Peyer's patch (tissue), 4 donors: ENCODE data around the gene CD40. TPM values are rescaled to one million over a fixed set of nuclear protein-coding genes. Genes with fewer than 3 reads are reported as not detected.

Source experiments
- DNase-seq, 3 donors: peaks; one replicate each; pipeline ENCODE4 v3.0.0-alpha.2; 2017 to 2019
- H3K27ac ChIP-seq, 4 donors: fragments of 200-600 bp; sonication (generic); one replicate each; pipeline ENCODE4 v1.5.1; 2016 to 2019
- H3K27me3 ChIP-seq, 2 donors: fragments of 200-600 bp; sonication (generic); one replicate each; pipeline ENCODE4 v1.5.1; 2019
- H3K36me3 ChIP-seq, 3 donors: fragments of 200-600 bp; sonication (generic); one replicate each; pipeline ENCODE4 v1.5.1; 2016 to 2019
- H3K4me1 ChIP-seq, 4 donors: fragments of 200-600 bp; sonication (generic); one replicate each; pipeline ENCODE4 v1.5.1; 2016 to 2019
- H3K4me3 ChIP-seq, 4 donors: fragments of 200-600 bp; sonication (generic); 1 replicate in 3 of 4; 2 replicates in 1 of 4; pipeline ENCODE4 v1.5.1; 2016 to 2019; ENCODE audit warnings: mild to moderate bottlenecking in 1 of 4
- H3K9me3 ChIP-seq, 4 donors: fragments of 200-600 bp; sonication (generic); one replicate each; pipeline ENCODE4 v1.5.1; 2016 to 2019; ENCODE audit warnings: mild to moderate bottlenecking in 1 of 4
- POLR2A ChIP-seq, 2 donors: fragments of 450-650 bp; IDR thresholded peaks; one replicate each; pipeline ENCODE4 v1.5.1; 2017; ENCODE audit warnings: antibody characterized with exemption in 2 of 2, mild to moderate bottlenecking in 2 of 2, moderate library complexity in 2 of 2
- total RNA-seq, 4 donors: library from RNA; depleted of rRNA; stranded (reverse); fragments of >200 nt; gene quantifications; one replicate each; pipeline ENCODE4 v1.1.0, GENCODE V29; 2016
- TF ChIP-seq, protein P1 (sequence below), 6 experiments: fragments of 450-650 bp in 4 of 6; fragments of 200-600 bp in 2 of 6; sonication (generic) in 1 of 6; IDR thresholded peaks; one replicate each; pipeline ENCODE4 v1.5.1; 2017 to 2019; ENCODE audit warnings: antibody characterized with exemption in 6 of 6, mild to moderate bottlenecking in 3 of 6, moderate library complexity in 1 of 6

Gene CD40
- total RNA-seq, 4 donors from 2014 or later, result 1.6 to 17.6 (median 9.3) TPM

DNA sequence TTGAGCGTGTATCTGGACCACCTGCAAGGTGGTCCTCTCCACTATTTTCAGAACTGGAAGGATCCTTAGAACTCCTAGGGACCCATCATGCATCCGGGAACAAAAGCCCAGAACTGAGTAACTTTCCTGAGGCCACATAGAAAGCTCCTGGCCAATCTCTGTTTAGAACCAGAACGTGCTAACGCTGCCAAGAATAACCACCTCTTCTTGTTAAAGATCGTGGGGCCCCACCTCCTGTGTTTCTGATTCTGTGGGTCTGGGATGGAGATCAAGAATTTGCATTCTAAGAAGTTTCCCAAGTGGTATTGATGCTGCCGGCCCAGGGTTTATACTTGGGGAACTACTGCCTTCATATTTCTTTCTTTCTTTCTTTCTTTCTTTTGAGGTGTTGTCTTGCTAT is 13.3 kb downstream of the CD40 start:
- H3K27me3 ChIP-seq, result no peaks in the 10 kb centered on the region
- H3K4me1 ChIP-seq, result no peaks in the 10 kb centered on the region
- no peak for TF ChIP-seq POLR2A (IDR thresholded peaks at IDR 0.05)
- TF ChIP-seq, protein P1, sequence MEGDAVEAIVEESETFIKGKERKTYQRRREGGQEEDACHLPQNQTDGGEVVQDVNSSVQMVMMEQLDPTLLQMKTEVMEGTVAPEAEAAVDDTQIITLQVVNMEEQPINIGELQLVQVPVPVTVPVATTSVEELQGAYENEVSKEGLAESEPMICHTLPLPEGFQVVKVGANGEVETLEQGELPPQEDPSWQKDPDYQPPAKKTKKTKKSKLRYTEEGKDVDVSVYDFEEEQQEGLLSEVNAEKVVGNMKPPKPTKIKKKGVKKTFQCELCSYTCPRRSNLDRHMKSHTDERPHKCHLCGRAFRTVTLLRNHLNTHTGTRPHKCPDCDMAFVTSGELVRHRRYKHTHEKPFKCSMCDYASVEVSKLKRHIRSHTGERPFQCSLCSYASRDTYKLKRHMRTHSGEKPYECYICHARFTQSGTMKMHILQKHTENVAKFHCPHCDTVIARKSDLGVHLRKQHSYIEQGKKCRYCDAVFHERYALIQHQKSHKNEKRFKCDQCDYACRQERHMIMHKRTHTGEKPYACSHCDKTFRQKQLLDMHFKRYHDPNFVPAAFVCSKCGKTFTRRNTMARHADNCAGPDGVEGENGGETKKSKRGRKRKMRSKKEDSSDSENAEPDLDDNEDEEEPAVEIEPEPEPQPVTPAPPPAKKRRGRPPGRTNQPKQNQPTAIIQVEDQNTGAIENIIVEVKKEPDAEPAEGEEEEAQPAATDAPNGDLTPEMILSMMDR (IDR thresholded peaks at IDR 0.05), result no peak
- no peak overlapping the region for H3K27ac ChIP-seq
- H3K9me3 ChIP-seq, result no peaks in the 10 kb centered on the region
- no peaks in the 10 kb centered on the region for H3K36me3 ChIP-seq
- H3K4me3 ChIP-seq, result no peak overlapping the region
- DNase-seq, result no peak

DNA sequence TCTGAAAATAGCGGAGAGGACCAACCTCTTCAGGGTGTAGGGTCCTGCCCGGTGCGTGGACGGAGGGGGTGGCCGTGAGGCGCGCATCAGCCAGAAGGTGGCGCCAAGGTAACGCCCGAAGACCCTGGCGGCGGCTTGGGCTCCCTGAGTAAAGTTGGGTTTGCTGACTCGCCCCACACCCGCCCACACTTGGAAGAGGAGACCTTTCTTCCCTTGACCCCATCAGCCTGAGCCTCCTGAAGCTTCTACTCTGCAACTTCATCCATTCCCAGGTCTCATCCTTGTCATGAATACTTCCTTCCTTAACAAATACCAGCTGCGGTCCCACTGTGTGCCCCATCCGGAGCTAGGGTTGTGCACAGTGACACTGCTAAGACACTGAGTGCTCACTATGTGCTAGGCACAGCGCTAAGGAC is 14.6 kb downstream of the CD40 start:
- DNase-seq, result peak; percentile 66 to 82 (median 71)
- no peak for TF ChIP-seq POLR2A (IDR thresholded peaks at IDR 0.05)
- TF ChIP-seq, protein P1 (IDR thresholded peaks at IDR 0.05), result peak; percentile 31 to 72 (median 69)
- Histone ChIP-seq H3K9me3 (no peaks in the 10 kb centered on the region), H3K27me3 (no peaks in the 10 kb centered on the region), H3K4me3 (no peak overlapping the region), H3K27ac (no peak overlapping the region), H3K4me1 (no peaks in the 10 kb centered on the region), H3K36me3 (no peaks in the 10 kb centered on the region)

DNA sequence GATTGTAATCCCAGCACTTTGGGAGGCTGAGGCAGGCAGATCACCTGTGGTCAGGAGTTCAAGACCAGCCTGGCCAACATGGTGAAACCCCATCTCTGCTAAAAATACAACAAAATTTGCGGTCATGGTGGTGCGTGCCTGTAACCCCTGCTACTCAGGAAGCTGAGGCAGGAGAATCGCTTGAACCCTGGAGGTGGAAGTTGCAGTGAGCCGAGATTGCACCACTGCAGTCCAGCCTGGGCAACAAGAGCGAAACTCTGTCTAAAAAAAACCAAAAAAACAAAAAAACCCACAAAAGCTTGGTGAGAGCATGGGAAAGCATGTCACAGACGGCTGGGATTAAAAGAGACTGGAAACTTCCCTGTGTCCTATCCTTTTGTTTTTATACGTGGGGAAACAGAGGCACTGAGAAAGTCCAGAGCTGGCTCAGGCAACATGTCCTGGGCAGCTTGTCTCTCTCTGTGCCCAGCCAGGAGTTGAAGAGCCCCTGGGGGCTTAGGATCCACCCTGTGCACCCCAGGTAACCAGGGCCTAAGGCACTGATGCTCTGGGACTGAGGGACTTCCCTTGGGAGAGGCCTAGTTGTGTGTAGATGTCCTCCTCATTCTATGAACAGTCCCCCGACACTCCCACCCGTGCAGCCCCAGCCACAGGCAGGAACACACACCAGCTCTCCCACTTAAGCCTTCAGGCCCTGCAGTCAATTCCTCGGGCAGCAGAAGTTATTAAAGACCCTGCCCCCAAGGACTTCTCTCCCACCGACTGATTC is 16.0 kb downstream of the CD40 start:
- TF ChIP-seq POLR2A (IDR thresholded peaks at IDR 0.05), result no peak
- TF ChIP-seq, protein P1 (IDR thresholded peaks at IDR 0.05), result no peak
- Histone ChIP-seq H3K36me3 (no peaks in the 10 kb centered on the region), H3K27ac (no peak overlapping the region), H3K4me1 (no peaks in the 10 kb centered on the region), H3K9me3 (no peaks in the 10 kb centered on the region), H3K27me3 (no peaks in the 10 kb centered on the region), H3K4me3 (no peak overlapping the region)
- DNase-seq, result no peak

DNA sequence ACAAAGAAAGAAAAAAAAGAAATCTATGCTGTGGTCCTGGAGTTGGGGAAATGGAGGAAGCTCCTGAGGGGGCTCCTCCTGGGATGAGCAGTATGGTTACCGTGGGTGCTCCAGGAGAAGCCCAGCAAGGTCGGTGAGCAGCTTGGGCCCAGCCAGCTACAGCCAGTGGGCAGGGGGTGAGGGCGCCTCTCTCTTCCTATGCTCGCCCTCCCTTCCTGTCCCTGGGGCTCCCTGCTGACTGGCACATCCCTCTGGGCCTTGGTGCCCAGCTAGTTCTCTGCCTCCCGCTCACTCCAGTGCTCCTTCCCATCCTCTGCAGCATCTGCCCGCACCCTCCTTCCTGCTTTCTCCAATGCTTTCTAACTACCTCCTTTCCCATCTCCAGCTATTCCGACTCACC is 16.6 kb downstream of the CD40 start:
- H3K27me3 ChIP-seq, result no peaks in the 10 kb centered on the region
- H3K4me3 ChIP-seq, result no peak overlapping the region
- no peak overlapping the region for H3K27ac ChIP-seq
- H3K36me3 ChIP-seq, result no peaks in the 10 kb centered on the region
- no peaks in the 10 kb centered on the region for H3K4me1 ChIP-seq
- DNase-seq, result no peak
- TF ChIP-seq, protein P1 (IDR thresholded peaks at IDR 0.05), result no peak
- no peak for TF ChIP-seq POLR2A (IDR thresholded peaks at IDR 0.05)
- H3K9me3 ChIP-seq, result no peaks in the 10 kb centered on the region

DNA sequence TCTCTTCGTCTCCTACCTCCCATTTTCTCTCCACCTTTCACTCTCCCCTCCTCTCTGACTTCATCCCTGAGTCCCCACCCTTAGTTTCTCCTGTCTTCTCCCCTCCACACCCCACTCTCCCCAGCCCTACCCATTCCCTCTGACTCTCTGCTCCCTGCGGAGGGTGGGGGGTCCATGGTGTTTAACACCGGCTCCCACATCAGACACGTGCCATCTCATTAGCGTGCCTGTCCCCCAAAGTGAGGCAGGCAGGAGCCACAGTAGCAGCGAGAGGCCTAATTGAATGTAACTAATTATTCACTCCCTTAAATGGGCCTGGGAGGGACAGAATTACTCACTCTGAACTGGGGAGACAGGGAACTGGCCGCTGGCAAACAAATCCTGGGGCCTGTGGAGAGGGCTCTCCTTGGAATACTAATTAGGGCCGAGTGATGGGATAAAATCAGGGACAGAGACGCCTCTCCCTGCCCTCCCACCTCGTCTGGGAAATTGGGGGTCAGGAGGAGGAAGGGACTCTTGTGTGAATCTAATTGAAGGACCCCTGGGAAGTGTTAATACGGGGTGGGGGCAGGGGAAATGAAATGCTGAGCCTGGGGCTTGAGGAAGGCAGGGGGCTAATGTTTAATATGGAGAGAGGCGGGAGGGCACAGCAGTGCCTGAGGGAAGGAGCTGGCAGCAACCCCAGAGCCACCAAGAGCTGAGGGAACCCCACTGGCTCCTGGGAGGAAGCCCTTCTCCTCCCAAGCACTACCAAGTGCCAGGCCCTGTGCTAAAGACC is 17.9 kb downstream of the CD40 start:
- TF ChIP-seq POLR2A (IDR thresholded peaks at IDR 0.05), result no peak
- TF ChIP-seq, protein P1 (IDR thresholded peaks at IDR 0.05), result no peak
- DNase-seq, result no peak
- no peak overlapping the region for H3K27ac ChIP-seq
- no peaks in the 10 kb centered on the region for H3K9me3 ChIP-seq
- H3K27me3 ChIP-seq, result no peaks in the 10 kb centered on the region
- no peaks in the 10 kb centered on the region for H3K4me1 ChIP-seq
- no peak overlapping the region for H3K4me3 ChIP-seq
- H3K36me3 ChIP-seq, result no peaks in the 10 kb centered on the region
